ENCODE measurements around the gene EXOSC6.
"Not testable (repeated sequence)": the region's sequence is repeated elsewhere in the genome, so short reads cannot be mapped to it uniquely, and the experiment has no call there.

GRCh38 chr16:70225430-70225829 is 26.3 kb downstream of the EXOSC6 start:
- TF ChIP-seq, protein P1, sequence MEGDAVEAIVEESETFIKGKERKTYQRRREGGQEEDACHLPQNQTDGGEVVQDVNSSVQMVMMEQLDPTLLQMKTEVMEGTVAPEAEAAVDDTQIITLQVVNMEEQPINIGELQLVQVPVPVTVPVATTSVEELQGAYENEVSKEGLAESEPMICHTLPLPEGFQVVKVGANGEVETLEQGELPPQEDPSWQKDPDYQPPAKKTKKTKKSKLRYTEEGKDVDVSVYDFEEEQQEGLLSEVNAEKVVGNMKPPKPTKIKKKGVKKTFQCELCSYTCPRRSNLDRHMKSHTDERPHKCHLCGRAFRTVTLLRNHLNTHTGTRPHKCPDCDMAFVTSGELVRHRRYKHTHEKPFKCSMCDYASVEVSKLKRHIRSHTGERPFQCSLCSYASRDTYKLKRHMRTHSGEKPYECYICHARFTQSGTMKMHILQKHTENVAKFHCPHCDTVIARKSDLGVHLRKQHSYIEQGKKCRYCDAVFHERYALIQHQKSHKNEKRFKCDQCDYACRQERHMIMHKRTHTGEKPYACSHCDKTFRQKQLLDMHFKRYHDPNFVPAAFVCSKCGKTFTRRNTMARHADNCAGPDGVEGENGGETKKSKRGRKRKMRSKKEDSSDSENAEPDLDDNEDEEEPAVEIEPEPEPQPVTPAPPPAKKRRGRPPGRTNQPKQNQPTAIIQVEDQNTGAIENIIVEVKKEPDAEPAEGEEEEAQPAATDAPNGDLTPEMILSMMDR (IDR thresholded peaks at IDR 0.05), result not testable (repeated sequence)
- not testable (repeated sequence) for TF ChIP-seq POLR2A (IDR thresholded peaks at IDR 0.05)
